GM23338 (cell line): Measurements from ENCODE around the gene CBFA2T3. TPM values are rescaled to one million over a fixed set of nuclear protein-coding genes. Genes with fewer than 3 reads are reported as not detected.
A peak's percentile ranks its signal among the peaks of the same experiment; 100 is the strongest.

Experiments used
- ATAC-seq: fragments of 200-7000 bp; cut with Tn5 transposase; 3 replicates; pipeline ENCODE4 v1.9.1; 2020
- DNase-seq: peaks from one replicate; pipeline ENCODE4 v3.0.0-alpha.2; 2015; ENCODE audit warnings: low spot score
- H2AFZ ChIP-seq: fragments of 200-600 bp; sonication (generic); 2 replicates; pipeline ENCODE4 v1.8.0; 2016; ENCODE audit warnings: antibody characterized with exemption, mild to moderate bottlenecking, moderate library complexity
- H3F3A ChIP-seq: fragments of 200-600 bp; sonication (generic); replicated peaks from 2 replicates; pipeline ENCODE4 v1.8.0; 2017; ENCODE audit warnings: antibody characterized with exemption, mixed run types, low read depth
- H3K27ac ChIP-seq: fragments of 200-600 bp; sonication (generic); 2 replicates; pipeline ENCODE4 v1.6.1; 2016; ENCODE audit warnings: low read depth
- H3K27me3 ChIP-seq: fragments of 200-600 bp; sonication (generic); 2 replicates; pipeline ENCODE4 v1.8.0; 2016; ENCODE audit warnings: mild to moderate bottlenecking, mixed run types, moderate library complexity; ENCODE audit not compliant: insufficient read depth
- H3K36me3 ChIP-seq: fragments of 200-600 bp; sonication (generic); 2 replicates; pipeline ENCODE4 v1.8.0; 2016; ENCODE audit warnings: mild to moderate bottlenecking; ENCODE audit not compliant: insufficient read depth
- H3K4me1 ChIP-seq: fragments of 200-600 bp; sonication (generic); 2 replicates; pipeline ENCODE4 v1.8.0; 2016; ENCODE audit warnings: mild to moderate bottlenecking, moderate library complexity; ENCODE audit not compliant: insufficient read depth
- H3K4me2 ChIP-seq: fragments of 200-600 bp; sonication (generic); 2 replicates; pipeline ENCODE4 v1.7.1; 2017; ENCODE audit warnings: mixed run types
- H3K4me3 ChIP-seq: fragments of 200-600 bp; sonication (generic); 2 replicates; pipeline ENCODE4 v1.6.1; 2016; ENCODE audit warnings: mixed run types
- H3K79me2 ChIP-seq: fragments of 200-600 bp; sonication (generic); replicated peaks from 2 replicates; pipeline ENCODE4 v1.8.0; 2017; ENCODE audit warnings: mild to moderate bottlenecking; ENCODE audit not compliant: insufficient read depth
- H3K9me2 ChIP-seq: fragments of 200-600 bp; sonication (generic); 2 replicates; pipeline ENCODE4 v1.8.0; 2017; ENCODE audit not compliant: insufficient read depth
- H4K20me1 ChIP-seq: fragments of 200-600 bp; sonication (generic); replicated peaks from 2 replicates; pipeline ENCODE4 v1.8.0; 2017; ENCODE audit warnings: mild to moderate bottlenecking; ENCODE audit not compliant: insufficient read depth
- H3K27ac Mint-ChIP-seq: 2 replicates; pipeline ENCODE4 v1.8.0; 2020; ENCODE audit warnings: inconsistent platforms, mild to moderate bottlenecking, moderate library complexity, mixed read lengths
- H3K27me3 Mint-ChIP-seq: 3 replicates; pipeline ENCODE4 v1.8.0; 2022; ENCODE audit warnings: low read depth, mild to moderate bottlenecking, moderate library complexity, mixed read lengths, inconsistent platforms; ENCODE audit not compliant: insufficient read depth, poor library complexity
- H3K36me3 Mint-ChIP-seq: 3 replicates; pipeline ENCODE4 v1.8.0; 2021; ENCODE audit warnings: low read depth, mild to moderate bottlenecking, inconsistent platforms, moderate library complexity, mixed read lengths
- H3K4me1 Mint-ChIP-seq: 3 replicates; pipeline ENCODE4 v1.8.0; 2020; ENCODE audit warnings: mild to moderate bottlenecking, inconsistent platforms, mixed read lengths
- H3K4me3 Mint-ChIP-seq: 3 replicates; pipeline ENCODE4 v1.8.0; 2021; ENCODE audit warnings: moderate library complexity, mild to moderate bottlenecking, inconsistent platforms, mixed read lengths
- H3K9me3 Mint-ChIP-seq: 3 replicates; pipeline ENCODE4 v1.8.0; 2020; ENCODE audit warnings: moderate library complexity, mild to moderate bottlenecking, inconsistent platforms, mixed read lengths
- CREB1 ChIP-seq: fragments of 250-450 bp; sonication (Bioruptor Pico); IDR thresholded peaks from 2 replicates; pipeline ENCODE4 v1.5.0; 2020; ENCODE audit warnings: low read depth, mild to moderate bottlenecking, moderate library complexity
- EZH2 ChIP-seq: fragments of 200-600 bp; sonication (generic); IDR thresholded peaks from one replicate; pipeline ENCODE4 v1.8.0; 2017; ENCODE audit warnings: antibody characterized with exemption, mild to moderate bottlenecking, low read depth; ENCODE audit not compliant: unreplicated experiment
- NANOG ChIP-seq: IDR thresholded peaks from 2 replicates; pipeline ENCODE4 v1.6.1; 2016; ENCODE audit warnings: antibody characterized with exemption, borderline replicate concordance
- POLR2AphosphoS5 ChIP-seq: IDR thresholded peaks from 2 replicates; pipeline ENCODE4 v1.6.1; 2016; ENCODE audit warnings: antibody characterized with exemption, low read depth
- STAT1 ChIP-seq: IDR thresholded peaks from one replicate; pipeline ENCODE4 v1.6.1; 2016; ENCODE audit warnings: antibody characterized with exemption; ENCODE audit not compliant: unreplicated experiment
- ZNF114 ChIP-seq: fragments of 250-450 bp; sonication (Bioruptor Pico); IDR thresholded peaks from 2 replicates; pipeline ENCODE4 v1.5.0; 2020; ENCODE audit warnings: mild to moderate bottlenecking, moderate library complexity
- ZNF331 ChIP-seq: fragments of 250-450 bp; sonication (Bioruptor Pico); IDR thresholded peaks from 2 replicates; pipeline ENCODE4 v1.5.0; 2020; ENCODE audit warnings: low read depth, mild to moderate bottlenecking, moderate library complexity
- ZNF462 ChIP-seq: fragments of 250-450 bp; sonication (Bioruptor Pico); IDR thresholded peaks from 2 replicates; pipeline ENCODE4 v1.5.0; 2020; ENCODE audit warnings: mild to moderate bottlenecking, moderate library complexity
- polyA plus RNA-seq: library from polyadenylated mRNA; unstranded; fragments of >200 nt; fragmentation: Nextera tagmentation; extraction: Ambion mirVana; gene quantifications from 2 replicates; pipeline ENCODE4 v1.2.1, GENCODE V29; 2016
- total RNA-seq: library from RNA; depleted of rRNA; stranded (reverse); fragments of >200 nt; shearing (Covaris generic); gene quantifications from 2 replicates; pipeline ENCODE4 v1.2.3, GENCODE V29; 2014

Gene CBFA2T3
- total and polyA plus RNA-seq, 2 experiments from 2014 or later, result 0.87 to 1.5 TPM

- no peak for TF ChIP-seq ZNF462 (CRISPR knock-in tag)
- no peak for TF ChIP-seq POLR2AphosphoS5
- no peak for TF ChIP-seq NANOG
- no peak for TF ChIP-seq ZNF114 (CRISPR knock-in tag)
- no peak for TF ChIP-seq CREB1
Measured at GRCh38 chr16:88882358-88883030, 94.5 kb downstream of the CBFA2T3 start (continued).

GRCh38 chr16:88881675-88882357, 95.2 kb downstream of the CBFA2T3 start:
- DNase-seq (no peak), ATAC-seq (peak; percentile 6; the same call in 2 of the 3 replicates)
- Histone ChIP-seq H3F3A (no peaks in the 10 kb centered on the region), H3K27ac (no peak overlapping the region), H3K4me1 (no peaks in the 10 kb centered on the region), H3K9me2 (no peaks in the 10 kb centered on the region), H3K4me2 (no peak overlapping the region), H3K27me3 (no peaks in the 10 kb centered on the region), H4K20me1 (no peaks in the 10 kb centered on the region), H2AFZ (peak overlapping the region; percentile 66; the same call in 1 of the 2 replicates), H3K36me3 (no peaks in the 10 kb centered on the region), H3K79me2 (no peaks in the 10 kb centered on the region), H3K4me3 (no peak overlapping the region)
- H3K4me1 Mint-ChIP-seq, result no peaks in the 10 kb centered on the region
- H3K36me3 Mint-ChIP-seq, result no peaks in the 10 kb centered on the region
- H3K27ac Mint-ChIP-seq, result no peak overlapping the region
- peaks cover 19% of the 10 kb centered on the region for H3K27me3 Mint-ChIP-seq
- no peaks in the 10 kb centered on the region; the same call in 1 of the 3 replicates for H3K9me3 Mint-ChIP-seq
- no peak overlapping the region for H3K4me3 Mint-ChIP-seq
- TF ChIP-seq POLR2AphosphoS5, result no peak
- no peak for TF ChIP-seq EZH2
- TF ChIP-seq CREB1, result no peak
- TF ChIP-seq ZNF331 (CRISPR knock-in tag), result no peak
- no peak for TF ChIP-seq ZNF462 (CRISPR knock-in tag)
- no peak for TF ChIP-seq STAT1
